Endothelial cell of umbilical vein (primary cell): ENCODE data around the gene C4BPA. TPM values are rescaled to one million over a fixed set of nuclear protein-coding genes. Genes with fewer than 3 reads are reported as not detected.

Experiments used
- BruUV-seq: library from RNA; stranded (reverse); fragments of 400-500 nt; replicated peaks from 2 replicates; lab custom pipeline; 2021; lab: Mats Ljungman, UMichigan
- CTCF ChIA-PET: fragments of 300-600, 350-600 bp; sonication (Branson Sonifier 250); formaldehyde crosslinking; loops from one replicate; lab custom pipeline; 2021; ENCODE audit warnings: antibody characterized with exemption, inconsistent platforms; lab: Charles Lee
- POLR2A ChIA-PET: fragments of 300-600, 350-600 bp; sonication (Branson Sonifier 250); formaldehyde crosslinking; loops from one replicate; lab custom pipeline; 2021; ENCODE audit warnings: antibody characterized with exemption, inconsistent platforms; lab: Charles Lee
- DNase-seq: peaks from one replicate; pipeline ENCODE4 v3.0.0-alpha.2; 2011; ENCODE audit warnings: low read depth, low spot score
- FAIRE-seq: peaks from 2 replicates; lab custom pipeline; 2011; peaks lifted over from hg19 to GRCh38; lab: Jason Lieb, UNC
- H2AFZ ChIP-seq: 2 replicates; pipeline ENCODE4 v1.6.0; 2012; ENCODE audit warnings: low read depth, low read length, control low read depth, inconsistent platforms
- H3K27ac ChIP-seq: 2 replicates; pipeline ENCODE4 v1.5.1; 2011; ENCODE audit warnings: low read depth, mild to moderate bottlenecking, control low read depth, low read length, moderate library complexity; ENCODE audit not compliant: insufficient read depth
- H3K27me3 ChIP-seq, 2 experiments: 2 replicates each; pipeline versions ENCODE4 v1.6.0 to v1.6.1; 2011; ENCODE audit warnings: low read length in 2 of 2, mixed read lengths in 1 of 2; ENCODE audit not compliant: control insufficient read depth in 2 of 2, insufficient read depth in 2 of 2
- H3K36me3 ChIP-seq, 2 experiments: 2 replicates in 1 of 2; 3 replicates in 1 of 2; pipeline ENCODE4 v1.5.1; 2011; ENCODE audit warnings: low read length in 2 of 2, mild to moderate bottlenecking in 1 of 2, moderate library complexity in 1 of 2; ENCODE audit not compliant: control insufficient read depth in 2 of 2, insufficient read depth in 2 of 2; ENCODE audit errors: extremely low read depth in 1 of 2
- H3K4me1 ChIP-seq: 3 replicates; pipeline ENCODE4 v1.5.1; 2011; ENCODE audit warnings: mild to moderate bottlenecking, low read length; ENCODE audit not compliant: control insufficient read depth, insufficient read depth; ENCODE audit errors: extremely low read depth
- H3K4me2 ChIP-seq: 2 replicates; pipeline ENCODE4 v1.6.1; 2011; ENCODE audit warnings: low read length, control low read depth, mixed read lengths; ENCODE audit not compliant: insufficient read depth
- H3K4me3 ChIP-seq, 3 experiments: fragments of 200-600 bp in 1 of 3; sonication (generic), shearing (Covaris generic) in 1 of 3; replicated peaks in 1 of 3; 2 replicates each; pipeline ENCODE4 v1.5.1; 2011 to 2016; ENCODE audit warnings: control low read depth in 3 of 3, low read length in 3 of 3, mild to moderate bottlenecking in 2 of 3, inconsistent platforms in 1 of 3, low read depth in 1 of 3, moderate library complexity in 1 of 3; ENCODE audit not compliant: insufficient read depth in 1 of 3
- H3K79me2 ChIP-seq: 2 replicates; pipeline ENCODE4 v1.6.0; 2012; ENCODE audit warnings: low read length, inconsistent platforms; ENCODE audit not compliant: control insufficient read depth, insufficient read depth
- H3K9ac ChIP-seq: replicated peaks from 2 replicates; pipeline ENCODE3; 2011; ENCODE audit warnings: low read length, control low read depth; ENCODE audit not compliant: insufficient read depth; ENCODE audit errors: extremely low read depth
- H3K9me1 ChIP-seq: replicated peaks from 3 replicates; pipeline ENCODE4 v1.6.0; 2011; ENCODE audit warnings: mild to moderate bottlenecking, low read length; ENCODE audit not compliant: control insufficient read depth, insufficient read depth; ENCODE audit errors: extremely low read depth
- H3K9me3 ChIP-seq: replicated peaks from 2 replicates; pipeline ENCODE4 v1.5.1; 2012; ENCODE audit warnings: low read length, inconsistent platforms; ENCODE audit not compliant: control insufficient read depth, insufficient read depth
- H4K20me1 ChIP-seq: replicated peaks from 2 replicates; pipeline ENCODE3; 2011; ENCODE audit warnings: mild to moderate bottlenecking, low read length; ENCODE audit not compliant: control insufficient read depth, insufficient read depth; ENCODE audit errors: extremely low read depth
- CTCF ChIP-seq, 2 donors: IDR thresholded peaks; 1 replicate in 1 of 2; 2 replicates in 1 of 2; pipeline ENCODE4 v1.5.1; 2011; ENCODE audit warnings: low read length in 2 of 2, mild to moderate bottlenecking in 2 of 2, moderate library complexity in 2 of 2, control low read depth in 1 of 2, inconsistent platforms in 1 of 2, low read depth in 1 of 2; ENCODE audit not compliant: insufficient read depth in 1 of 2; ENCODE audit errors: extremely low read depth in 1 of 2
- EZH2 ChIP-seq: IDR thresholded peaks from 2 replicates; pipeline ENCODE4 v1.6.1; 2012; ENCODE audit warnings: borderline replicate concordance, low read depth, mild to moderate bottlenecking, moderate library complexity, low read length, inconsistent platforms; ENCODE audit not compliant: severe bottlenecking
- FOS ChIP-seq: IDR thresholded peaks from 2 replicates; pipeline ENCODE4 v1.6.1; 2011; ENCODE audit warnings: mild to moderate bottlenecking, low read length, moderate library complexity, borderline replicate concordance; ENCODE audit not compliant: insufficient read depth
- GATA2 ChIP-seq: IDR thresholded peaks from 2 replicates; pipeline ENCODE4 v1.7.0; 2011; ENCODE audit warnings: low read depth, mild to moderate bottlenecking, moderate library complexity, mixed read lengths, low read length; ENCODE audit not compliant: insufficient read length, insufficient read depth
- JUN ChIP-seq: IDR thresholded peaks from 2 replicates; pipeline ENCODE4 v1.6.1; 2011; ENCODE audit warnings: borderline replicate concordance, low read depth; ENCODE audit not compliant: insufficient read length, insufficient read depth
- MAX ChIP-seq: IDR thresholded peaks from 2 replicates; pipeline ENCODE4 v1.6.1; 2011; ENCODE audit not compliant: insufficient read depth, insufficient read length
- MYC ChIP-seq: IDR thresholded peaks from one replicate; pipeline ENCODE4 v1.6.1; 2011; ENCODE audit warnings: mild to moderate bottlenecking, low read depth, low read length
- POLR2A ChIP-seq: IDR thresholded peaks from 2 replicates; pipeline ENCODE4 v1.6.1; 2012; ENCODE audit warnings: low read depth, mild to moderate bottlenecking, control low read depth, low read length
- POLR2AphosphoS5 ChIP-seq: IDR thresholded peaks from 2 replicates; pipeline ENCODE4 v1.6.1; 2012; ENCODE audit warnings: low read depth, mild to moderate bottlenecking, control low read depth, low read length, moderate library complexity; ENCODE audit not compliant: insufficient read depth
- dilution Hi-C: fragments of 300-500 bp; cut with MboI; formaldehyde crosslinking; loops from one replicate; pipeline ENCODE4 v1.15.0; 2019; ENCODE audit warnings: low sequenced_read_pairs; ENCODE audit not compliant: extremely low pct_ligation_motif_present
- intact Hi-C: fragments of 100-400 bp; cut with micrococcal nuclease; formaldehyde crosslinking; loops from one replicate; pipeline ENCODE4 v1.10.0; 2022
- polyA plus RNA-seq, 4 experiments: library from polyadenylated mRNA; depleted of rRNA in 3 of 4; stranded (reverse) in 3 of 4; unstranded in 1 of 4; fragments of >200 nt; gene quantifications; 2 replicates each; pipeline versions ENCODE4 v1.2.1 to v1.2.3, GENCODE V29; 2011 to 2012; ENCODE audit warnings: missing spikeins in 1 of 4
- total RNA-seq: library from RNA; stranded (reverse); gene quantifications from 2 replicates; pipeline ENCODE4 v1.2.3, GENCODE V29; 2021

The C4BPA gene
- total and polyA plus RNA-seq, 2 donors (not counting 3 experiments of a cell fraction or from before 2014, with no cell fraction given), result not detected

- H3K9me1 ChIP-seq, result no peaks in the 10 kb centered on the region
- no peaks in the 10 kb centered on the region for H3K9me3 ChIP-seq
- ChIA-PET CTCF (interaction anchor here (1.8 to 1.9 kb wide), 2 partner anchors 9 to 226 kb away, joined by 3 to 8 read pairs; no protein-coding TSS in a partner anchor), POLR2A (no interaction called here)
- no peaks in the 10 kb centered on the region for H4K20me1 ChIP-seq
- DNase-seq (no peak), FAIRE-seq (no peak)
- H3K4me3 ChIP-seq, result no peak overlapping the region
- H2AFZ ChIP-seq, result no peak overlapping the region
- dilution Hi-C loops (no loop called here), intact Hi-C loops (no loop called here)
- TF ChIP-seq CTCF (IDR thresholded peaks at IDR 0.05; ENCODE audit: extremely low read depth in 1 of 2, insufficient read depth in 1 of 2, low read depth in 1 of 2, low read length in 2 of 2) (no peak), POLR2AphosphoS5 (no peak), FOS (no peak), EZH2 (no peak), GATA2 (no peak), MYC (no peak), POLR2A (no peak), MAX (no peak), JUN (no peak)
- peaks cover 0 to 4% of the 10 kb centered on the region in 2 experiments for H3K27me3 ChIP-seq
- H3K36me3 ChIP-seq, result no peaks in the 10 kb centered on the region
- no TSS peak for BruUV-seq
- H3K9ac ChIP-seq, result no peak overlapping the region
- no peaks in the 10 kb centered on the region for H3K4me1 ChIP-seq
- no peaks in the 10 kb centered on the region for H3K79me2 ChIP-seq
- no peak overlapping the region for H3K4me2 ChIP-seq
- H3K27ac ChIP-seq, result no peak overlapping the region
These were observed 75.0 kb downstream of the C4BPA start for GRCh38 chr1:207179036-207179435.
